HepG2 (cell line): ENCODE measurements around the gene CPLANE2.

ENCODE experiments used
- POLR2A ChIP-seq, 2 experiments: IDR thresholded peaks; 2 replicates each; pipeline ENCODE4 v1.6.1; 2011; ENCODE audit warnings: low read depth in 2 of 2, low read length in 2 of 2, mild to moderate bottlenecking in 1 of 2, moderate library complexity in 1 of 2; ENCODE audit not compliant: insufficient read depth in 1 of 2
- PRDM10 ChIP-seq: sonication (generic); formaldehyde crosslinking; IDR thresholded peaks from 2 replicates; pipeline ENCODE4 v1.4.0; 2020; ENCODE audit warnings: low read depth, missing genetic modification reagents
- ZBTB21 ChIP-seq: sonication (generic); formaldehyde crosslinking; IDR thresholded peaks from 2 replicates; pipeline ENCODE4 v1.4.0; 2020; ENCODE audit warnings: missing genetic modification reagents
- ZNF274 ChIP-seq: sonication (generic); formaldehyde crosslinking; IDR thresholded peaks from 2 replicates; pipeline ENCODE4 v1.5.1; 2020; ENCODE audit warnings: mild to moderate bottlenecking, missing genetic modification reagents
- ZNF33B ChIP-seq: sonication (generic); formaldehyde crosslinking; IDR thresholded peaks from 2 replicates; pipeline ENCODE4 v1.5.1; 2020; ENCODE audit warnings: mild to moderate bottlenecking, missing genetic modification reagents
- TF ChIP-seq, protein P1 (sequence below), 2 experiments: fragments of 450-650 bp in 1 of 2; sonication (generic) in 1 of 2; formaldehyde crosslinking; IDR thresholded peaks; 2 replicates each; pipeline versions ENCODE4 v1.5.0 to v1.8.0; 2020 to 2022; ENCODE audit warnings: mild to moderate bottlenecking in 1 of 2, missing genetic modification reagents in 1 of 2

DNA sequence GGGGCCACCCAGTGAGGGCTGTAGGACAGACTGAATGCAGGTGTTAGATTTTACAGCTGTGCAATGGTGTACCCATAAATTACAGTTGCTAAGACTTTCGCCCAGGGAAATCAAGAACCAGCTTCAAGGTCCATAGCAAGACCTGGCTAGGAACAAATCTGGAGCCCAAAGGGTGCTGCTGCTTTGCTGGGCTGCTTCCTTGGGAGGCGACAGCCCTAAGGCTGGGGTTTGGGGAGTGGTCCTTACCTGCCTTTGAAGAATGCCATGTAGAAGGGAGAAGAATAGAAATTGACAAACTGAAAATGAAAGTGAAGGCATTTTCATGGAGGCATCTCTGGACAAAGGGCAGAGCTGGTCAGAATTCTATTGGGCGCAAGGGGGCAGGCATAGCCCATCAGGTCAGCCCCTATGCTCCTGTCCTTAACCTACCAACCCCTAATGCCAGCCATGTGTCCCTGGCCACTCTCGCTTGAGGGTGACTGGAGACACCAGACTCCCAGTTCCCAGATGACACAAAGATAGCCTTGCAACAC is 16.9 kb downstream of the CPLANE2 start:
- TF ChIP-seq ZBTB21 (CRISPR knock-in tag) = no peak
- TF ChIP-seq ZNF33B (CRISPR knock-in tag) = no peak
- TF ChIP-seq POLR2A (IDR thresholded peaks at IDR 0.05; ENCODE audit: insufficient read depth in 1 of 2, low read depth in 2 of 2, low read length in 2 of 2) = no peak
- no peak for TF ChIP-seq ZNF274 (CRISPR knock-in tag)
- TF ChIP-seq, protein P1, sequence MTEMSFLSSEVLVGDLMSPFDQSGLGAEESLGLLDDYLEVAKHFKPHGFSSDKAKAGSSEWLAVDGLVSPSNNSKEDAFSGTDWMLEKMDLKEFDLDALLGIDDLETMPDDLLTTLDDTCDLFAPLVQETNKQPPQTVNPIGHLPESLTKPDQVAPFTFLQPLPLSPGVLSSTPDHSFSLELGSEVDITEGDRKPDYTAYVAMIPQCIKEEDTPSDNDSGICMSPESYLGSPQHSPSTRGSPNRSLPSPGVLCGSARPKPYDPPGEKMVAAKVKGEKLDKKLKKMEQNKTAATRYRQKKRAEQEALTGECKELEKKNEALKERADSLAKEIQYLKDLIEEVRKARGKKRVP (CRISPR knock-in tag; IDR thresholded peaks at IDR 0.05) = no peak
- TF ChIP-seq PRDM10 (CRISPR knock-in tag) = no peak
